GM18507 (cell line): Measurements from ENCODE around the gene CPXM2.
A peak's percentile ranks its signal among the peaks of the same experiment; 100 is the strongest.

ENCODE experiments used
- DNase-seq: peaks from one replicate; pipeline ENCODE4 v3.0.0; 2011; ENCODE audit warnings: low read depth; ENCODE audit not compliant: insufficient read length; ENCODE audit errors: extremely low spot score
- FAIRE-seq: peaks from 2 replicates; lab custom pipeline; 2011; peaks lifted over from hg19 to GRCh38; lab: Jason Lieb, UNC

Gene CPXM2

GRCh38 chr10:123784216-123784615 lies 107.4 kb downstream of the CPXM2 start:
- FAIRE-seq, result no peak

GRCh38 chr10:123783296-123783695 lies 108.3 kb downstream of the CPXM2 start:
- FAIRE-seq, result no peak
- no peak for DNase-seq

More at GRCh38 chr10:123784216-123784615, 107.4 kb downstream of the CPXM2 start:
- no peak for DNase-seq

GRCh38 chr10:123782549-123782948 lies 109.1 kb downstream of the CPXM2 start:
- FAIRE-seq (no peak), DNase-seq (no peak)

DNA sequence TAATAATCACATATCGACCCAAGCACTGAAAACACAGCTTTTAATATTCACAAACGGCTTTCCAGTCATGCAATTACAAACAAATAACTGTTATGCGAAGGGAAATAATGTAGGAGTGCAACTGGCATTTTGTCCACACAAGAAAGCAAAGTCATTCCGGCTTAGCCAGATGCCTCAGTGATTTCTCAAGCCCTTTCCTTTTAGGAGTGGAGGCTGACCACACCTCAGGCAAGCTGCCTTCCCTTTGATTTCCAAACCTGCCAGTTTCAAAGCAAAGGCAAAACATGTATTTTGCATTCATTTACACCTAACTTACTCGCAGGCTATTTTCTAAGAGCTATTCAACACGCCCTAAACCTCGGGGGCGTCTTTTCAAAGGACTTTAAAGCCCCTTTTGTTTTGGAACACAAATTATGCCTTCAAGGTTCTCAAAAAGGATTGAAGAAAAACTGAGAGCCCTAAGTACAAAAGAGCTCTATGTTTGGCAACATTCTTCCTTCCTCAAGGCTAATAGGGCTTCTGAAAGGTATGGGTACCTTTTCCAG lies 109.6 kb downstream of the CPXM2 start:
- DNase-seq (no peak), FAIRE-seq (no peak)

DNA sequence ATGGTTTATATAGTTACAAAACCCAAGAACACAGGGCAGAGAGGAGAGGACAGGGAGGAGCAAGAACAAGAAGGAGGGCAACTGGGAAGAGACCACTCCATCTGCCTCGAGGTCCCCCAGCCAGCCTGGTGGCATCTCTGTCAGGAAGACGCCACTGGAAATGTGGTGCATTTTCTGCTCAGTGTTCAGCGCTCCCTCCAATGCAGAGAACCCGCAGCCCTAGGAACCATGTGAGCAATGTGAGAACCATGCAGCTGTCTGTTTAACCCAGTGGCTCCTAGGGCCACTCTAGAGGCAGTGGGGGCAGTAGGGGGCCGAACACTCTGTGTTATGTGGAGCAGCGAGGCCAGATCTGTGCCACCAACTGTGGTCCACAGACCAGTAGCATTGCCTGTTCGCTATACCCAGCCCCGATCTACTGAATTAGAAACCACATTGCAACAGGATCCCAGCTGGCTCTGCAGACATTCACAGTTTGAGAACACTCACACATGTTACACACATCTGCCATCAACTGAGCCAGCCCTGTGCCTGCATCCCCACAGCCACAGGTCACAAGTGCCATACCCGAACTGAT lies 110.2 kb downstream of the CPXM2 start:
- DNase-seq (no peak), FAIRE-seq (no peak)

DNA sequence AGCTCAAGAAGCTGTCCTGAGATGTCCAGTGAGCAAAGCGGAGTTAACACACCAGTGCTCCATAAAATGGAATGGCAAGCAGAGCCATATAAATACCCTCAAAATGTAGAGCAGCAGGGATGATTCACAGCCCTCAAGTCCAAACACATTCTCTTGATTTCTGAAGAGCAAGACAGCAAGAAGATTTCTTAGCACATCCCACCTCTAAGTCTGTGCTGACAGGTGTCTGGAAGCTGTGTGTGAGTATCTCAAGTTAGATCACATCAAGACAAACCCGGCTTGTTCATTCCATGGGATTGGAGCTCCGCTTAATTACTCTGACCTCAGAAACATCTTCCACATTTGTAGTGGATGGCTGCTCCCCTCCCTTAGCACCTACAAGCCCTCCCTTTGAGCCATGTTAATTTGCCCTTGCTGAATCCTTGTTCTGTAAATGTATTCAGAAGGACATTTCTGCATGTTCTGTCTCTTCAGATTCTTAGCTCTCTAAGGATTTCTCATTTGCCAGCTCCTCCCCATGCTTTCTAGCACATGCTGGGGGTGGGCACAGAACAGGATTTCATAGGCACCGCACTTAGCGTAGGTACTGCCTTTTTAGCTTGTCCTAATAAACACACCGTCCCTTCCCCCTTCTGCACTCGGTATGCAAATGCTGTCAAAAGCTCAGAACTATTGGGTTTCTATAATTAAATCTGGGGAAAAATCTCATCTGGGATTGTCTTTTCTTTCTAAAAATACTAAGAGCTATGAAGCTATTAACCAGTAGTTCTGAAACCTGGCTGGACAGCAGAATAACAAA lies 112.7 kb downstream of the CPXM2 start:
- DNase-seq (no peak), FAIRE-seq (no peak)

DNA sequence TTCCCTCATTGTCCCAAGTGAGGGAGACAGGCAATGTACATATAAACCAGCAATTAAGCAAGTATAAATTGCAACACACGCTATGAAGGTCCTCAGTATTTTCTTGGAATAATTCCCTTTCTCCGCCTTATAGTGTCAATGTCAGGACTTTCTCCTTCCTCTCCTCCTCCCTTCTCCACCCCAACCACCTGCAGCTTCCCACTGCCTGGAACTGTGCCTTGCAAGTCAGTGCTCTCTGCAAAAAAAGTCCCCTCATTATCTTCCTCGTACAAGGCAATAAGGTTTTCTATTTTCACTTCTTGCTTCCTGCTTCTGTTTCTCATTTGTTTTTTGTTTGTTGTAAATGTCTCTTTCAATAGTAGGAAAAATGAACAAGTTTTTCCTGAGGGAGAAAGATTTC lies 113.7 kb downstream of the CPXM2 start:
- FAIRE-seq (no peak), DNase-seq (no peak)

DNA sequence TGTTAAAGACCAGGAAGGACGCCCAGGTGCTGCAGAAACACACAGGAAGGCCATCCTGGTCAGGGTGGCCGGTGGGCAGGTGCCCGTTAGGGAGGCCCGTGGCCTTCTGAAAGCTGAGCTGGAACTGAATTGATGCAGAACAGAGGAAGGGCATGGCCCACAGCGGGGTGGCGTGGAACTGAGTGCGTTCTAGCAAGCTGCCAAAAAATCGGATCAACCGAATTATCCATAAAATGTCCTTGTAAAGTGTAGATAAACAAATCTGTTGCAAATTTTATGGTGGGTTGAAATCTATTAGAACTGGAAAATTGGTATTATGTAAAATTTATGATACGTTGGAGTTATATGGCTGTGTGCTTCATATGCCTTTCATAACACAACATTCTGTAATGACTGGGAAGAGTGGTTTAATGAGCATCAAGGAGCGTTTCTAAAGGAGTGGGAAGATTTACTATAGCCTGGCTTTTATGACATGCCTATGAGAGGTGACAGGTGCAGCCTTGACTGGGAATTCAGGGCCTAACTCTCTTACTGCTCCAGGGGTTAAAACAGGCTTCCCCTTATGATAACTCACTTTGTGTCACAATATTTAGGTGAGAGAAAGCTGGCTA lies 117.4 kb downstream of the CPXM2 start:
- no peak for DNase-seq

GRCh38 chr10:123772645-123773508 lies 118.7 kb downstream of the CPXM2 start:
- peak; percentile 57 for FAIRE-seq

More for the DNA sequence above, 117.4 kb downstream of the CPXM2 start:
- FAIRE-seq, result no peak

GRCh38 chr10:123771877-123772644 lies 119.5 kb downstream of the CPXM2 start:
- no peak for DNase-seq
- FAIRE-seq, result no peak

More at GRCh38 chr10:123772645-123773508, 118.7 kb downstream of the CPXM2 start:
- no peak for DNase-seq

GRCh38 chr10:123769647-123770046 lies 122.0 kb downstream of the CPXM2 start:
- DNase-seq (no peak), FAIRE-seq (no peak)

DNA sequence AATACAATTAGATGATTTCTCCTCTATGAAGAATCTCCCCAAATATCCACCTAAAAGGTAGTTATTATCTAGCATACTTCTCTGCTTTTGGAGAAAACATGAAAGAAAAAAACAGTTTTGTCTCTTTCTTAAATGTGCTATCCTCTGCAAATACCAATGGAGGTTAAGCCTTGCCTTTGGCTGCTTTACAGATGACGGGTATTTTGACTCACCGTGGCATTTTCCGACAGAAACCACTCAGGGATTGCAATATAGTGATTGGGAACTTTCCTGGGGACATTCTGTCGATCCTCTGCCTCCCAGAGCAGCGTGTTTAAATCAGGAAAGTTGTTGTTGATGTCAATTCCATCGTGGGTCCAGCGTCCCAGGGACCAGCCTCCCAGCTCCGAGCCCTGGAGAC lies 124.8 kb downstream of the CPXM2 start:
- DNase-seq (no peak), FAIRE-seq (no peak)

- DNase-seq (no peak), FAIRE-seq (no peak)
These were observed 125.6 kb downstream of the CPXM2 start for GRCh38 chr10:123766012-123766411.

DNA sequence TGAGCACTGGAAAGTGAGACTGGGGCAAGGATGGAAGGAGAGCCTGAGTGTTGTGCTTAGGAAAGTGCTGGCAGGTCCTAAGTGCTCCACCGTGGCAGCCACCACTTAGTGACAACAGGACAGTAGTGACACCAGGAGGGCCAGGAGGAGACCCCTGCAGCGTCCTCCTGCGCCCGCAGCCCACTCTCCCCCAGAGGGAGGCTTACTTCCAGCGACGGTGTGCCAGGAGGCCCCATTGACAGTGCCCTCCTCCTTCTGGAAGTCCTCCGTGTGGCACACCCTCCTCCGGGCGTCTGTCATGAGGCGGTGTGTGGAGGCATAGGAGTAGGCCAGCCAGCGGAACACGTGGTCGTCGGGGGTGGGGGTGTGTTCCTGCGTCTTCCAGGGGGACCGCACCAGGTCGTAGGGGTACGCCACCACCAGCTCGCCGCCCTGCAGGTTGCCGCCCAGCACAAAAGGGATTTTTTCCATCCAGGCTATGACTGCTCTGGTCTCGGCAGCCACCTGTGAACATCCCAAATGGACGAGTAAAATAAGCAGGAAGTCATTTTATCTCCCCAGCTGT lies 129.9 kb downstream of the CPXM2 start:
- no peak for FAIRE-seq

GRCh38 chr10:123761038-123761428 lies 130.6 kb downstream of the CPXM2 start:
- no peak for FAIRE-seq
- DNase-seq, result no peak

More for the DNA sequence above, 129.9 kb downstream of the CPXM2 start:
- no peak for DNase-seq

DNA sequence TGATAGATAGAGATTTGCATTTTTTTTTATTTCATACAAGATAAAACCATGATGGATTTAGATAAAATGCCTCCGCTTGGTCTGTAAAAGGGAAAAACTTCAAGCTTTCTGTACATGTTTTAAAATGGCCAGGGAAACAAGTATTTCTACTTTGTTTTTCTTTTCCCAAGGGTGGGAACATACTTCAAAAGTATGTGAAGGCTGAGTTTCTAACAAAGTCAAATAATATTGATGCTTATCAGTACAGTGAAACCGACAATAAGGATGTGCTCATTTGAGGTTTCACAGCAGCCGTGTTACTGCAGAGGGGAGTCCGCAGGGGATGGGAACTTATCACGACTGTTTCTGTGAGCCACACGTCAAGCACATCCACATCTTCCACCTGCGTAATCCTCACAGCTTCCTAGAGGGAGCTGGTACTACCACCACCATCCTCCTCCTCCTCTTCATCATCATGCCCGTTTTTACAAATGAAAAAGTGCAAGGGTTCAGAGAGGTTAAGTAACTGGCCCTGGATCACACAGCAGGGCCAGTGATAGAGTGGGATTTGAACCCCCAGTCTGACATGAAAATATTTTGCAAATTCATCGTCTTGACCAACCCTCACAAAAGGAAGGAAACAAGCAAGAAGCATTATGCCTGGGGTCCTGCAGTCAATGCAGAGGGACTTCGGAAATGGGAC lies 131.1 kb downstream of the CPXM2 start:
- FAIRE-seq (no peak), DNase-seq (no peak)

GRCh38 chr10:123759501-123760031 lies 132.0 kb downstream of the CPXM2 start:
- no peak for FAIRE-seq

GRCh38 chr10:123759041-123759440 lies 132.6 kb downstream of the CPXM2 start:
- no peak for DNase-seq
- no peak for FAIRE-seq

More at GRCh38 chr10:123759501-123760031, 132.0 kb downstream of the CPXM2 start:
- DNase-seq, result no peak
